GM12878 (cell line): ENCODE data around the gene BBS1. TPM values are rescaled to one million over a fixed set of nuclear protein-coding genes. Genes with fewer than 3 reads are reported as not detected.

Experiments
- ATAC-seq: fragments of 200-7000 bp; cut with Tn5 transposase; 3 replicates; pipeline ENCODE4 v1.9.1; 2020; ENCODE audit warnings: mild to moderate bottlenecking, moderate library complexity
- BruUV-seq: library from RNA; stranded (reverse); fragments of 400-500 nt; replicated peaks from 2 replicates; lab custom pipeline; 2021; lab: Mats Ljungman, UMichigan
- CTCF ChIA-PET: fragments of 300-600 bp; sonication (Branson Sonifier 250); formaldehyde crosslinking; extraction: SDS; loops from one replicate; lab custom pipeline; 2021; ENCODE audit warnings: inconsistent platforms; lab: Yijun Ruan, JAX
- POLR2A ChIA-PET: fragments of 350-600 bp; formaldehyde crosslinking; extraction: SDS; loops from one replicate; lab custom pipeline; 2021; ENCODE audit warnings: inconsistent platforms; lab: Charles Lee
- RAD21 ChIA-PET: fragments of 300-600 bp; sonication (Branson Sonifier 250); formaldehyde crosslinking; loops from one replicate; lab custom pipeline; 2023; ENCODE audit warnings: antibody characterized with exemption; ENCODE audit not compliant: unreplicated experiment; lab: Charles Lee
- SMC1A ChIA-PET: fragments of 300-600 bp; sonication (Branson Sonifier 250); formaldehyde crosslinking; loops from one replicate; lab custom pipeline; 2023; ENCODE audit not compliant: unreplicated experiment, uncharacterized antibody; lab: Charles Lee
- DNase-seq: peaks from one replicate; pipeline ENCODE4 v3.0.0-alpha.2; 2011; ENCODE audit warnings: low read depth, low spot score
- FAIRE-seq: peaks from 3 replicates; lab custom pipeline; 2011; peaks lifted over from hg19 to GRCh38; lab: Jason Lieb, UNC
- H2AFZ ChIP-seq: 2 replicates; pipeline ENCODE4 v1.6.0; 2011; ENCODE audit warnings: low read depth, low read length, control low read depth; ENCODE audit not compliant: control insufficient read depth
- H3K27ac ChIP-seq: 2 replicates; pipeline ENCODE4 v1.5.1; 2011; ENCODE audit warnings: control low read depth; ENCODE audit not compliant: control insufficient read depth, insufficient read depth
- H3K27me3 ChIP-seq, 2 experiments: replicated peaks in 1 of 2; 2 replicates each; pipeline versions ENCODE4 v1.6.0 to v1.6.1; 2011; ENCODE audit warnings: low read length in 1 of 2; ENCODE audit not compliant: control insufficient read depth in 2 of 2, insufficient read depth in 2 of 2
- H3K36me3 ChIP-seq, 2 experiments: 2 replicates each; pipeline ENCODE4 v1.5.1; 2011; ENCODE audit warnings: low read length in 1 of 2; ENCODE audit not compliant: control insufficient read depth in 2 of 2, insufficient read depth in 2 of 2
- H3K4me1 ChIP-seq: 2 replicates; pipeline ENCODE4 v1.6.1; 2011; ENCODE audit warnings: mild to moderate bottlenecking, low read length, moderate library complexity, mixed read lengths; ENCODE audit not compliant: control insufficient read depth, insufficient read depth
- H3K4me2 ChIP-seq: 2 replicates; pipeline ENCODE4 v1.6.0; 2011; ENCODE audit warnings: control low read depth; ENCODE audit not compliant: control insufficient read depth, insufficient read depth
- H3K4me3 ChIP-seq: fragments of 200-600 bp; sonication (generic); 2 replicates; pipeline ENCODE4 v1.5.1; 2016
- H3K79me2 ChIP-seq: 2 replicates; pipeline ENCODE4 v1.6.0; 2011; ENCODE audit warnings: low read length; ENCODE audit not compliant: control insufficient read depth, insufficient read depth
- H3K9ac ChIP-seq: 2 replicates; pipeline ENCODE4 v1.8.0; 2011; ENCODE audit warnings: low read length, control low read depth, mixed read lengths; ENCODE audit not compliant: control insufficient read depth, insufficient read depth
- H3K9me3 ChIP-seq: replicated peaks from 3 replicates; pipeline ENCODE4 v1.5.1; 2011; ENCODE audit warnings: mild to moderate bottlenecking, low read length; ENCODE audit not compliant: control insufficient read depth, insufficient read depth
- H4K20me1 ChIP-seq: 2 replicates; pipeline ENCODE4 v1.6.0; 2011; ENCODE audit not compliant: control insufficient read depth, insufficient read depth
- CHD1 ChIP-seq: IDR thresholded peaks from 2 replicates; pipeline ENCODE4 v1.6.1; 2012; ENCODE audit warnings: low read depth, low read length, improper control_type of control experiment
- DPF2 ChIP-seq: fragments of 450-650 bp; IDR thresholded peaks from 2 replicates; pipeline ENCODE4 v1.6.1; 2017; ENCODE audit warnings: mild to moderate bottlenecking
- EGR1 ChIP-seq, 2 experiments: IDR thresholded peaks; 1 replicate in 1 of 2; 2 replicates in 1 of 2; pipeline ENCODE4 v1.6.1; 2011 to 2012; ENCODE audit warnings: low read depth in 2 of 2, low read length in 2 of 2, borderline replicate concordance in 1 of 2, mild to moderate bottlenecking in 1 of 2, moderate library complexity in 1 of 2
- GATAD2B ChIP-seq: fragments of 450-650 bp; conservative IDR thresholded peaks from 2 replicates; pipeline ENCODE4 v1.6.1; 2017; ENCODE audit warnings: low read depth, mild to moderate bottlenecking, moderate library complexity
- HCFC1 ChIP-seq: fragments of 150-350 bp; IDR thresholded peaks from 2 replicates; pipeline ENCODE4 v1.6.1; 2014; ENCODE audit warnings: low read length
- HDAC2 ChIP-seq: fragments of 200-600 bp; sonication (generic); IDR thresholded peaks from 2 replicates; pipeline ENCODE4 v1.6.1; 2017
- JUND ChIP-seq: IDR thresholded peaks from 2 replicates; pipeline ENCODE4 v1.6.1; 2012; ENCODE audit warnings: low read depth, mild to moderate bottlenecking, low read length, improper control_type of control experiment, moderate library complexity
- KLF5 ChIP-seq: fragments of 450-650 bp; IDR thresholded peaks from 2 replicates; pipeline ENCODE4 v1.6.1; 2014; ENCODE audit warnings: mild to moderate bottlenecking; ENCODE audit not compliant: partially characterized antibody
- MTA2 ChIP-seq: fragments of 450-650 bp; IDR thresholded peaks from 2 replicates; pipeline ENCODE4 v1.6.1; 2016; ENCODE audit warnings: low read depth, mild to moderate bottlenecking, moderate library complexity
- NKRF ChIP-seq: fragments of 450-650 bp; conservative IDR thresholded peaks from 2 replicates; pipeline ENCODE4 v1.6.1; 2017; ENCODE audit warnings: mild to moderate bottlenecking, moderate library complexity
- PAX8 ChIP-seq: fragments of 450-650 bp; IDR thresholded peaks from 2 replicates; pipeline ENCODE4 v1.6.1; 2017; ENCODE audit warnings: mild to moderate bottlenecking, moderate library complexity
- POLR2AphosphoS2 ChIP-seq: IDR thresholded peaks from 2 replicates; pipeline ENCODE4 v1.6.1; 2011; ENCODE audit warnings: low read depth, mild to moderate bottlenecking, low read length, improper control_type of control experiment, moderate library complexity
- RAD51 ChIP-seq: fragments of 450-650 bp; IDR thresholded peaks from 2 replicates; pipeline ENCODE4 v1.6.1; 2016; ENCODE audit warnings: moderate library complexity, mild to moderate bottlenecking, inconsistent platforms
- ZNF24 ChIP-seq: fragments of 450-650 bp; IDR thresholded peaks from 2 replicates; pipeline ENCODE4 v1.6.1; 2017; ENCODE audit warnings: antibody characterized with exemption, mild to moderate bottlenecking
- WGBS: methylation state at CpG from one replicate; pipeline ENCODE4 v1.1.6; 2016; ENCODE audit warnings: low lambda C conversion rate; ENCODE audit not compliant: insufficient replicate concordance, insufficient coverage; ENCODE audit errors: missing lambda C conversion rate; 5-methylcytosine and 5-hydroxymethylcytosine counted together
- in situ Hi-C: fragments of 300-500 bp; cut with MboI; formaldehyde crosslinking; loops from 9 replicates; pipeline ENCODE4 v1.14.3; 2018; ENCODE audit warnings: mixed read lengths
- intact Hi-C: fragments of 100-400 bp; cut with micrococcal nuclease; formaldehyde crosslinking; loops from one replicate; pipeline ENCODE4 v1.14.2; 2022; ENCODE audit not compliant: unreplicated experiment
- polyA plus RNA-seq, 11 experiments: library from polyadenylated mRNA; depleted of rRNA in 4 of 11; unstranded in 6 of 11; stranded (reverse) in 5 of 11; fragments of >200 nt; fragmentation: Nextera tagmentation in 4 of 11; fragmentation: Illumina TruSeq in 1 of 11; extraction: Ambion mirVana in 4 of 11; extraction: Trizol in 1 of 11; gene quantifications; 1 replicate in 1 of 11; 2 replicates in 10 of 11; pipeline versions ENCODE4 v1.2.1 to v1.2.3, GENCODE V29; 2011 to 2016; ENCODE audit warnings: inconsistent platforms in 2 of 11, missing spikeins in 2 of 11, low read depth in 1 of 11
- total RNA-seq, 4 experiments: library from RNA; depleted of rRNA in 3 of 4; stranded (reverse); fragments of >200 nt in 3 of 4; fragmentation: Illumina TruSeq in 1 of 4; extraction: Trizol in 1 of 4; gene quantifications; 2 replicates each; pipeline versions ENCODE4 v1.2.1 to v1.2.3, GENCODE V29; 2013 to 2021
- TF ChIP-seq, protein P1 (sequence below): fragments of 150-350 bp; IDR thresholded peaks from 2 replicates; pipeline ENCODE4 v1.6.1; 2016; ENCODE audit warnings: low read depth, low read length
- TF ChIP-seq, protein P2 (sequence below): fragments of 450-650 bp; IDR thresholded peaks from 2 replicates; pipeline ENCODE4 v1.6.1; 2016; ENCODE audit warnings: mild to moderate bottlenecking, moderate library complexity, borderline replicate concordance

Gene BBS1
- total and polyA plus RNA-seq, 10 of the 15 experiments (the other 5 are each of a cell fraction or from before 2014, with no cell fraction given) = 2.5 to 14.7 (median 8.7) TPM

GRCh38 chr11:66492161-66492865 lies 18.1 kb upstream of the BBS1 start:
- FAIRE-seq = no peak
- intact Hi-C loops (no loop called here), in situ Hi-C loops (no loop called here)
- ATAC-seq = no peak
- ChIA-PET RAD21 (no interaction called here), POLR2A (interaction anchor here (0.5 kb wide), 1 partner anchor 46 kb away, joined by 5 read pairs; no protein-coding TSS in a partner anchor), CTCF (interaction anchor here (0.7 kb wide), 1 partner anchor 64 kb away, joined by 3 read pairs; no protein-coding TSS in a partner anchor), SMC1A (no interaction called here)
- Histone ChIP-seq H3K4me2 (no peak overlapping the region), H4K20me1 (no peaks in the 10 kb centered on the region), H3K4me1 (no peaks in the 10 kb centered on the region), H3K9me3 (no peaks in the 10 kb centered on the region), H3K36me3 (peaks cover 9 to 35% of the 10 kb centered on the region in 2 experiments; a peak in 3 of 4 replicates), H3K27me3 (no peaks in the 10 kb centered on the region), H2AFZ (no peak overlapping the region), H3K27ac (no peak overlapping the region), H3K9ac (no peak overlapping the region), H3K4me3 (no peak overlapping the region), H3K79me2 (no peaks in the 10 kb centered on the region)
- no TSS peak for BruUV-seq
- WGBS = 86% methylated on average over 10 of the region's 10 CpGs
- no peak for DNase-seq
- TF ChIP-seq RAD51 (no peak), CHD1 (no peak), MTA2 (no peak), DPF2 (no peak), HCFC1 (no peak), POLR2AphosphoS2 (no peak), ZNF24 (no peak), GATAD2B (no peak), NKRF (no peak), JUND (no peak), HDAC2 (no peak), PAX8 (no peak), EGR1 (IDR thresholded peaks at IDR 0.05; ENCODE audit: borderline replicate concordance in 1 of 2, low read depth in 2 of 2, low read length in 2 of 2) (no peak), KLF5 (no peak)
- TF ChIP-seq, protein P1, sequence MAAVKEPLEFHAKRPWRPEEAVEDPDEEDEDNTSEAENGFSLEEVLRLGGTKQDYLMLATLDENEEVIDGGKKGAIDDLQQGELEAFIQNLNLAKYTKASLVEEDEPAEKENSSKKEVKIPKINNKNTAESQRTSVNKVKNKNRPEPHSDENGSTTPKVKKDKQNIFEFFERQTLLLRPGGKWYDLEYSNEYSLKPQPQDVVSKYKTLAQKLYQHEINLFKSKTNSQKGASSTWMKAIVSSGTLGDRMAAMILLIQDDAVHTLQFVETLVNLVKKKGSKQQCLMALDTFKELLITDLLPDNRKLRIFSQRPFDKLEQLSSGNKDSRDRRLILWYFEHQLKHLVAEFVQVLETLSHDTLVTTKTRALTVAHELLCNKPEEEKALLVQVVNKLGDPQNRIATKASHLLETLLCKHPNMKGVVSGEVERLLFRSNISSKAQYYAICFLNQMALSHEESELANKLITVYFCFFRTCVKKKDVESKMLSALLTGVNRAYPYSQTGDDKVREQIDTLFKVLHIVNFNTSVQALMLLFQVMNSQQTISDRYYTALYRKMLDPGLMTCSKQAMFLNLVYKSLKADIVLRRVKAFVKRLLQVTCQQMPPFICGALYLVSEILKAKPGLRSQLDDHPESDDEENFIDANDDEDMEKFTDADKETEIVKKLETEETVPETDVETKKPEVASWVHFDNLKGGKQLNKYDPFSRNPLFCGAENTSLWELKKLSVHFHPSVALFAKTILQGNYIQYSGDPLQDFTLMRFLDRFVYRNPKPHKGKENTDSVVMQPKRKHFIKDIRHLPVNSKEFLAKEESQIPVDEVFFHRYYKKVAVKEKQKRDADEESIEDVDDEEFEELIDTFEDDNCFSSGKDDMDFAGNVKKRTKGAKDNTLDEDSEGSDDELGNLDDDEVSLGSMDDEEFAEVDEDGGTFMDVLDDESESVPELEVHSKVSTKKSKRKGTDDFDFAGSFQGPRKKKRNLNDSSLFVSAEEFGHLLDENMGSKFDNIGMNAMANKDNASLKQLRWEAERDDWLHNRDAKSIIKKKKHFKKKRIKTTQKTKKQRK = no peak
- TF ChIP-seq, protein P2, sequence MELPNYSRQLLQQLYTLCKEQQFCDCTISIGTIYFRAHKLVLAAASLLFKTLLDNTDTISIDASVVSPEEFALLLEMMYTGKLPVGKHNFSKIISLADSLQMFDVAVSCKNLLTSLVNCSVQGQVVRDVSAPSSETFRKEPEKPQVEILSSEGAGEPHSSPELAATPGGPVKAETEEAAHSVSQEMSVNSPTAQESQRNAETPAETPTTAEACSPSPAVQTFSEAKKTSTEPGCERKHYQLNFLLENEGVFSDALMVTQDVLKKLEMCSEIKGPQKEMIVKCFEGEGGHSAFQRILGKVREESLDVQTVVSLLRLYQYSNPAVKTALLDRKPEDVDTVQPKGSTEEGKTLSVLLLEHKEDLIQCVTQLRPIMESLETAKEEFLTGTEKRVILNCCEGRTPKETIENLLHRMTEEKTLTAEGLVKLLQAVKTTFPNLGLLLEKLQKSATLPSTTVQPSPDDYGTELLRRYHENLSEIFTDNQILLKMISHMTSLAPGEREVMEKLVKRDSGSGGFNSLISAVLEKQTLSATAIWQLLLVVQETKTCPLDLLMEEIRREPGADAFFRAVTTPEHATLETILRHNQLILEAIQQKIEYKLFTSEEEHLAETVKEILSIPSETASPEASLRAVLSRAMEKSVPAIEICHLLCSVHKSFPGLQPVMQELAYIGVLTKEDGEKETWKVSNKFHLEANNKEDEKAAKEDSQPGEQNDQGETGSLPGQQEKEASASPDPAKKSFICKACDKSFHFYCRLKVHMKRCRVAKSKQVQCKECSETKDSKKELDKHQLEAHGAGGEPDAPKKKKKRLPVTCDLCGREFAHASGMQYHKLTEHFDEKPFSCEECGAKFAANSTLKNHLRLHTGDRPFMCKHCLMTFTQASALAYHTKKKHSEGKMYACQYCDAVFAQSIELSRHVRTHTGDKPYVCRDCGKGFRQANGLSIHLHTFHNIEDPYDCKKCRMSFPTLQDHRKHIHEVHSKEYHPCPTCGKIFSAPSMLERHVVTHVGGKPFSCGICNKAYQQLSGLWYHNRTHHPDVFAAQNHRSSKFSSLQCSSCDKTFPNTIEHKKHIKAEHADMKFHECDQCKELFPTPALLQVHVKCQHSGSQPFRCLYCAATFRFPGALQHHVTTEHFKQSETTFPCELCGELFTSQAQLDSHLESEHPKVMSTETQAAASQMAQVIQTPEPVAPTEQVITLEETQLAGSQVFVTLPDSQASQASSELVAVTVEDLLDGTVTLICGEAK = no peak
